DND-41 (cell line): ENCODE results near the gene AGAP1.
"Not testable (repeated sequence)": the region's sequence is repeated elsewhere in the genome, so short reads cannot be mapped to it uniquely, and the experiment has no call there.

ENCODE experiments used
- ATAC-seq: fragments of 200-7000 bp; cut with Tn5 transposase; 3 replicates; pipeline ENCODE4 v1.9.1; 2021; ENCODE audit warnings: low read depth; ENCODE audit not compliant: insufficient read depth
- DNase-seq: peaks from one replicate; pipeline ENCODE4 v3.0.0-alpha.2; 2020
- H2AFZ ChIP-seq: 2 replicates; pipeline ENCODE4 v1.6.0; 2012; ENCODE audit warnings: low read depth, low read length
- H3K27ac ChIP-seq: 2 replicates; pipeline ENCODE4 v1.5.1; 2012; ENCODE audit warnings: low read length, inconsistent platforms
- H3K27me3 ChIP-seq: fragments of 200-600 bp; sonication (generic); 2 replicates; pipeline ENCODE4 v1.6.0; 2012; ENCODE audit warnings: low read length, mild to moderate bottlenecking, inconsistent platforms; ENCODE audit not compliant: insufficient read depth, poor library complexity
- H3K36me3 ChIP-seq: 2 replicates; pipeline ENCODE4 v1.5.1; 2012; ENCODE audit warnings: low read length, inconsistent platforms; ENCODE audit not compliant: insufficient read depth
- H3K4me1 ChIP-seq: 2 replicates; pipeline ENCODE4 v1.5.1; 2012; ENCODE audit warnings: mild to moderate bottlenecking, low read length; ENCODE audit not compliant: insufficient read depth
- H3K4me2 ChIP-seq: 2 replicates; pipeline ENCODE4 v1.6.0; 2012; ENCODE audit warnings: mild to moderate bottlenecking, moderate library complexity, low read length, inconsistent platforms; ENCODE audit not compliant: insufficient read depth
- H3K4me3 ChIP-seq, 2 experiments: fragments of 200-600 bp in 1 of 2; shearing (Covaris generic) in 1 of 2; 2 replicates each; pipeline ENCODE4 v1.5.1; 2012 to 2016; ENCODE audit warnings: inconsistent platforms in 2 of 2, low read length in 2 of 2, mild to moderate bottlenecking in 2 of 2, low read depth in 1 of 2, moderate library complexity in 1 of 2
- H3K79me2 ChIP-seq: 2 replicates; pipeline ENCODE4 v1.6.0; 2012; ENCODE audit warnings: low read length, inconsistent platforms; ENCODE audit not compliant: insufficient read depth
- H3K9ac ChIP-seq: 2 replicates; pipeline ENCODE4 v1.6.0; 2012; ENCODE audit warnings: low read depth, mild to moderate bottlenecking, inconsistent platforms, low read length, moderate library complexity
- H3K9me3 ChIP-seq: 2 replicates; pipeline ENCODE4 v1.5.1; 2012; ENCODE audit warnings: low read length, moderate library complexity, mild to moderate bottlenecking, inconsistent platforms; ENCODE audit not compliant: insufficient read depth, severe bottlenecking
- H4K20me1 ChIP-seq: 2 replicates; pipeline ENCODE4 v1.6.0; 2012; ENCODE audit warnings: low read length; ENCODE audit not compliant: insufficient read depth
- EZH2 ChIP-seq: IDR thresholded peaks from 3 replicates; pipeline ENCODE4 v1.6.1; 2012; ENCODE audit warnings: borderline replicate concordance, low read depth, mild to moderate bottlenecking, moderate library complexity, low read length, inconsistent platforms; ENCODE audit not compliant: severe bottlenecking
- TF ChIP-seq, protein P1 (sequence below): IDR thresholded peaks from 2 replicates; pipeline ENCODE4 v1.5.1; 2012; ENCODE audit warnings: borderline replicate concordance, low read length, moderate library complexity, mild to moderate bottlenecking; ENCODE audit not compliant: poor library complexity, severe bottlenecking; ENCODE audit errors: extremely low read depth

The AGAP1 gene

DNA sequence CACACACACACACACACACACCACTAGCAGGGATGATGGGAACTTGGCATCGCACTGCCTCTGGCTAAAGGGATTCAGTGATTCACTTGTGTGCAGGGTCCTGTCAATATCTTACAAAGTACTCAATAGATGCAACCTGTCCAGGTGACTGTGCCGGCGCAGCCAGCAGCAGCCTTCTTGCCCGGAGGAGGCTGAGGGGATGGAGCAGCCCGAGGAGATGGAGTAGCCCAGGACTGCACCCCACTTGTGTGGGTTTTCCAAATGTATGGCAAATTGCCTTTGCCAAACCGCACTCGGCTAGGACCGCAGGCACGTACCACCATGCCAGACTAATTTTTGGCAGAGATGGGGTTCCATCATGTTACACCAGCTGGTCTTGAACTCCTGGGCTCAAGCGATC lies 643.2 kb downstream of the AGAP1 start:
- Histone ChIP-seq H4K20me1 (no peaks in the 10 kb centered on the region), H3K27me3 (no peaks in the 10 kb centered on the region), H3K36me3 (no peaks in the 10 kb centered on the region), H3K9me3 (no peaks in the 10 kb centered on the region), H3K9ac (no peak overlapping the region), H2AFZ (no peak overlapping the region), H3K4me3 (no peak overlapping the region), H3K4me1 (no peaks in the 10 kb centered on the region), H3K27ac (no peak overlapping the region), H3K79me2 (no peaks in the 10 kb centered on the region), H3K4me2 (no peak overlapping the region)
- TF ChIP-seq, protein P1, sequence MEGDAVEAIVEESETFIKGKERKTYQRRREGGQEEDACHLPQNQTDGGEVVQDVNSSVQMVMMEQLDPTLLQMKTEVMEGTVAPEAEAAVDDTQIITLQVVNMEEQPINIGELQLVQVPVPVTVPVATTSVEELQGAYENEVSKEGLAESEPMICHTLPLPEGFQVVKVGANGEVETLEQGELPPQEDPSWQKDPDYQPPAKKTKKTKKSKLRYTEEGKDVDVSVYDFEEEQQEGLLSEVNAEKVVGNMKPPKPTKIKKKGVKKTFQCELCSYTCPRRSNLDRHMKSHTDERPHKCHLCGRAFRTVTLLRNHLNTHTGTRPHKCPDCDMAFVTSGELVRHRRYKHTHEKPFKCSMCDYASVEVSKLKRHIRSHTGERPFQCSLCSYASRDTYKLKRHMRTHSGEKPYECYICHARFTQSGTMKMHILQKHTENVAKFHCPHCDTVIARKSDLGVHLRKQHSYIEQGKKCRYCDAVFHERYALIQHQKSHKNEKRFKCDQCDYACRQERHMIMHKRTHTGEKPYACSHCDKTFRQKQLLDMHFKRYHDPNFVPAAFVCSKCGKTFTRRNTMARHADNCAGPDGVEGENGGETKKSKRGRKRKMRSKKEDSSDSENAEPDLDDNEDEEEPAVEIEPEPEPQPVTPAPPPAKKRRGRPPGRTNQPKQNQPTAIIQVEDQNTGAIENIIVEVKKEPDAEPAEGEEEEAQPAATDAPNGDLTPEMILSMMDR, result no peak
- TF ChIP-seq EZH2, result no peak
- ATAC-seq, result no peak
- DNase-seq, result no peak

DNA sequence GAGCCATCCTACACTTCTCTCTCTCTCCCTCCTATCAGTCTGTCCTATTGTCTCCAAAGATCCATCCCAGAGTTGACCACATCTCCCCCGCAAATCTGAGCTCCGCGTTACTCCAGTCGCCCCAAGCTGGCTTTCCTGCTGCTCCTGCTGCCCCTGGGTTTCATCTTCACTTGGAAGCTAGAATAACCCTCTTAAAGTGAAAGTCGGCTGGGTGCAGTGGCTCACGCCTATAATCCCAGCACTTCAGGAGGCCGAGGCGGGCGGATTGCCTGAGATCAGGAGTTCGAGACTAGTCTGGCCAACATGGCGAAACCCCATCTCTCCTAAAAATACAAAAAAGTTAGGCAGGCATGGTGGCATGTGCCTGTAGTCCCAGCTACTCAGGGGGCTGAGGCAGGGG lies 647.8 kb downstream of the AGAP1 start:
- ATAC-seq, H3K4me2 ChIP-seq, H3K36me3 ChIP-seq, H2AFZ ChIP-seq, H3K4me1 ChIP-seq, H3K27ac ChIP-seq, DNase-seq, H3K9me3 ChIP-seq, H3K4me3 ChIP-seq, H3K9ac ChIP-seq, H3K79me2 ChIP-seq, H4K20me1 ChIP-seq, H3K27me3 ChIP-seq: not testable (repeated sequence)

DNA sequence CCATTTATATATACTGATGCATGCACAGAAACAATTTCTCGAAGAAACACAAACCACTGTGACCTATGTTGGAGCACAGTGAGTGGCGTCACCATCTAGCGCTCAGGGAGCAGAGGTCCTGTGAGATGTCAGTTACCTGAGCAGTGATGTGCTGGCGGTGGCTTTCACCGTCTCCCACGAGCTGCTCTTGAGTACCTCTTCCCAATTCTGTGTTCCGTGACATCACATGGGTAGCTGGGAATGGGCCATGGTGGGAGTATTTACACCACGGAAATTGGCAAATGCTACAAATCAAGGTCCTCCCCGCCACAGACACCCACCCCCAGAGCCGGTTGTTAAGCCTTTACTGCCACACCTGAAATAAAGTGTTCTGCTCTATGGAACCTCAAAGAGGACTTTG lies 650.0 kb downstream of the AGAP1 start:
- Histone ChIP-seq H3K36me3 (no peaks in the 10 kb centered on the region), H3K79me2 (no peaks in the 10 kb centered on the region), H2AFZ (no peak overlapping the region), H3K27me3 (no peaks in the 10 kb centered on the region), H3K9me3 (no peaks in the 10 kb centered on the region), H3K4me2 (no peak overlapping the region), H3K4me3 (no peak overlapping the region), H4K20me1 (no peaks in the 10 kb centered on the region), H3K9ac (no peak overlapping the region), H3K27ac (no peak overlapping the region), H3K4me1 (no peaks in the 10 kb centered on the region)
- ATAC-seq (no peak), DNase-seq (no peak)
- TF ChIP-seq EZH2, result no peak
- TF ChIP-seq, protein P1, result no peak

DNA sequence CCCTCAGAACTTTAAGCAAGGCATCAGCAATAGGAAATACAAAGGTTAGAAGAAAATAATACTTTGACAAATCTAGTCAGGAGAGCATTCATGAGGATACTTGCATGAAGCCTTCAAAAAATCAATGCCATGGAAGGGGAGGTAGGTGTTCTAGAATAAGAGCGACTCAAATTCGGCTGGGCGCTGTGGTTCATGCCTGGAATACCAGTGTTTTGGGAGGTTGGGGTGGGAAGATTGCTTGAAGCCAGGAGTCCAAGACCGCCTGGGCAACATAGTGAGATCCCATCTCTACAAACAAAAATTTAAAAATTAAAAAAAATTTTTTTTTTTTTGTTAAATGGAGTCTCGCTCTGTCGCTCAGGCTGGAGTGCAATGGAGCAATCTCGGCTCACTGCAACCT lies 652.6 kb downstream of the AGAP1 start:
- Histone ChIP-seq H3K9me3 (no peaks in the 10 kb centered on the region), H3K27ac (no peak overlapping the region), H3K9ac (no peak overlapping the region), H3K4me3 (no peak overlapping the region), H3K27me3 (no peaks in the 10 kb centered on the region), H3K4me1 (no peaks in the 10 kb centered on the region), H4K20me1 (no peaks in the 10 kb centered on the region), H3K36me3 (no peaks in the 10 kb centered on the region), H2AFZ (no peak overlapping the region), H3K4me2 (no peak overlapping the region), H3K79me2 (no peaks in the 10 kb centered on the region)
- no peak for TF ChIP-seq EZH2
- TF ChIP-seq, protein P1, result no peak
- DNase-seq (no peak), ATAC-seq (no peak)
